PC-3 (cell line): ENCODE measurements around the gene SIAH2. TPM values are rescaled to one million over a fixed set of nuclear protein-coding genes. Genes with fewer than 3 reads are reported as not detected.

Experiments
- ATAC-seq: fragments of 200-7000 bp; cut with Tn5 transposase; 2 replicates; pipeline ENCODE4 v1.9.1; 2020; ENCODE audit warnings: mild to moderate bottlenecking, moderate library complexity
- BruUV-seq: library from RNA; stranded (reverse); fragments of 400-500 nt; replicated peaks from 2 replicates; lab custom pipeline; 2021; lab: Mats Ljungman, UMichigan
- CTCF ChIA-PET: fragments of 300-600 bp; sonication (Branson Sonifier 250); formaldehyde crosslinking; loops from one replicate; lab custom pipeline; 2022; ENCODE audit warnings: antibody characterized with exemption; lab: Charles Lee
- POLR2A ChIA-PET: fragments of 300-600 bp; sonication (Branson Sonifier 250); formaldehyde crosslinking; loops from one replicate; lab custom pipeline; 2022; ENCODE audit warnings: antibody characterized with exemption; ENCODE audit not compliant: unreplicated experiment; lab: Charles Lee
- DNase-seq: peaks from one replicate; pipeline ENCODE4 v3.0.0-alpha.2; 2015
- H2AFZ ChIP-seq: fragments of 300-600 bp; sonication (generic); 2 replicates; pipeline ENCODE4 v1.6.0; 2016; ENCODE audit warnings: antibody characterized with exemption, low read length
- H3F3A ChIP-seq: fragments of 300-600 bp; sonication (generic); one replicate; pipeline ENCODE4 v1.6.0; 2017; ENCODE audit warnings: antibody characterized with exemption, low read length, control low read depth, mild to moderate bottlenecking; ENCODE audit not compliant: unreplicated experiment
- H3K27ac ChIP-seq: fragments of 300-600 bp; sonication (generic); 2 replicates; pipeline ENCODE4 v1.5.1; 2016; ENCODE audit warnings: mild to moderate bottlenecking, low read length
- H3K27me3 ChIP-seq: fragments of 300-600 bp; sonication (generic); 2 replicates; pipeline ENCODE4 v1.6.1; 2016; ENCODE audit warnings: low read length, mixed read lengths
- H3K36me3 ChIP-seq: fragments of 300-600 bp; sonication (generic); 2 replicates; pipeline ENCODE4 v1.6.1; 2016; ENCODE audit warnings: low read depth, mixed run types, low read length, mixed read lengths
- H3K4me1 ChIP-seq: fragments of 300-600 bp; sonication (generic); 2 replicates; pipeline ENCODE4 v1.5.1; 2016; ENCODE audit warnings: low read length; ENCODE audit not compliant: insufficient read depth
- H3K4me2 ChIP-seq: fragments of 300-600 bp; sonication (generic); 2 replicates; pipeline ENCODE4 v1.6.0; 2016; ENCODE audit warnings: low read length
- H3K4me3 ChIP-seq: fragments of 300-600 bp; sonication (generic); 2 replicates; pipeline ENCODE4 v1.5.1; 2016; ENCODE audit warnings: mild to moderate bottlenecking, low read length, mixed read lengths
- H3K79me2 ChIP-seq: fragments of 300-600 bp; sonication (generic); 2 replicates; pipeline ENCODE4 v1.6.1; 2017; ENCODE audit warnings: low read length, mixed read lengths
- H3K9ac ChIP-seq: fragments of 300-600 bp; sonication (generic); 2 replicates; pipeline ENCODE4 v1.6.0; 2016; ENCODE audit warnings: mild to moderate bottlenecking, low read length
- H3K9me2 ChIP-seq: fragments of 300-600 bp; sonication (generic); replicated peaks from 2 replicates; pipeline ENCODE4 v1.6.1; 2016; ENCODE audit warnings: mixed run types, low read length, mixed read lengths
- H3K9me3 ChIP-seq: fragments of 300-600 bp; sonication (generic); 2 replicates; pipeline ENCODE4 v1.6.1; 2016; ENCODE audit warnings: low read length, mixed read lengths
- H4K20me1 ChIP-seq: fragments of 300-600 bp; sonication (generic); 2 replicates; pipeline ENCODE4 v1.6.1; 2016; ENCODE audit warnings: low read length, mixed read lengths
- EZH2 ChIP-seq: fragments of 300-600 bp; sonication (generic); IDR thresholded peaks from one replicate; pipeline ENCODE4 v1.6.1; 2017; ENCODE audit warnings: antibody characterized with exemption, mild to moderate bottlenecking, low read length; ENCODE audit not compliant: unreplicated experiment
- EZH2phosphoT487 ChIP-seq: fragments of 300-600 bp; sonication (generic); IDR thresholded peaks from 2 replicates; pipeline ENCODE4 v1.6.1; 2018; ENCODE audit warnings: mild to moderate bottlenecking, antibody characterized with exemption, low read length, borderline replicate concordance
- intact Hi-C: fragments of 100-400 bp; cut with micrococcal nuclease; formaldehyde crosslinking; loops from 2 replicates; pipeline ENCODE4 v1.9.0; 2023
- total RNA-seq: library from RNA; depleted of rRNA; stranded (reverse); fragments of >200 nt; gene quantifications from 2 replicates; pipeline ENCODE4 v1.2.3, GENCODE V29; 2014
- TF ChIP-seq, protein P1 (sequence below): fragments of 300-600 bp; sonication (generic); conservative IDR thresholded peaks from 2 replicates; pipeline ENCODE4 v1.5.1; 2017; ENCODE audit warnings: antibody characterized with exemption, low read depth, mild to moderate bottlenecking, low read length

SIAH2 gene
- total RNA-seq, 1 experiment from 2014 or later: 37.8 TPM

DNA sequence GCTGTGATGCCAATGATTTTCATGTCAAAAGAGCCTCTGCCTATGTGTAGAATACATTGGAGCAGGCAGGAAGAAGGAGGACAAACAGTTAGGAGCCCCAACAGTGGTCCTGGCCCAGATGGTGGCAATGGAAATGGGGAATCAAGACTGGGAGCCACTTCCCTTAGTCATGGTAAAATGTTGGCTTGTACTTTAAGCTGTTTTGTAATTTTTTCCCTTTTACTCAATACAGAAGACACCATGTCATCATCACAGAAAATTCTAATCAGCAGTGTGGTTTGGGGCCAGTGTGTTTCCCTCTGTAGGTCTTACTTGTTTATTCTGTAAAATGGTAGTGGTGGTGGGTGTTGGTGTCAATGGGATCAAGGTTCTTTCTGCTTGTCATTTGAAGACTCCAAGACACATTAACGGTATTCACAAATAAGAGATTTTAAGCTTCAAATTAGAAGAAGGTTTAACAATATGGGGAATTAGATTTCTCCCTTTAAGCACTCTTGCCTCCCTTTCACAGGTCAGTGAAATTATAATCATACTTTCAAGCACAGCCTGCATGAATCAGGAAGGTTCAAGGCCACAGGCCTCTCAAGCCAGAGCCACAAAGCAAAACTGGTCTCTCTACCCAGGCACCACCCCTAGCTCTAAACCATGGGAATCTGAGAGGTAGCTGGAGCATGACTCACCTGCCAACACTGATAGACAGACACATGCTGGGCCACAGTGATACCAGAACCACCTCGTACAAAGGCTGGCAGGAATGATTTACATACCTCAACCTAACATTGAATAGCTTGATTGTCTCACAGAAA lies 24.9 kb downstream of the SIAH2 start:
- BruUV-seq: no TSS peak
- no peak overlapping the region for H3K27ac ChIP-seq
- H3K4me3 ChIP-seq: no peak overlapping the region
- POLR2A ChIA-PET: no interaction called here
- H3K4me1 ChIP-seq: peaks cover 6% of the 10 kb centered on the region; the same call in 1 of the 2 replicates
- DNase-seq: peak; percentile 60
- no peak overlapping the region for H3K4me2 ChIP-seq
- intact Hi-C loops: no loop called here
- H4K20me1 ChIP-seq: 0 out of 2 replicates have a peak, but pooled peaks cover under 1% of the 10 kb centered on the region
- H3K36me3 ChIP-seq: peaks cover 14% of the 10 kb centered on the region
- TF ChIP-seq, protein P1, sequence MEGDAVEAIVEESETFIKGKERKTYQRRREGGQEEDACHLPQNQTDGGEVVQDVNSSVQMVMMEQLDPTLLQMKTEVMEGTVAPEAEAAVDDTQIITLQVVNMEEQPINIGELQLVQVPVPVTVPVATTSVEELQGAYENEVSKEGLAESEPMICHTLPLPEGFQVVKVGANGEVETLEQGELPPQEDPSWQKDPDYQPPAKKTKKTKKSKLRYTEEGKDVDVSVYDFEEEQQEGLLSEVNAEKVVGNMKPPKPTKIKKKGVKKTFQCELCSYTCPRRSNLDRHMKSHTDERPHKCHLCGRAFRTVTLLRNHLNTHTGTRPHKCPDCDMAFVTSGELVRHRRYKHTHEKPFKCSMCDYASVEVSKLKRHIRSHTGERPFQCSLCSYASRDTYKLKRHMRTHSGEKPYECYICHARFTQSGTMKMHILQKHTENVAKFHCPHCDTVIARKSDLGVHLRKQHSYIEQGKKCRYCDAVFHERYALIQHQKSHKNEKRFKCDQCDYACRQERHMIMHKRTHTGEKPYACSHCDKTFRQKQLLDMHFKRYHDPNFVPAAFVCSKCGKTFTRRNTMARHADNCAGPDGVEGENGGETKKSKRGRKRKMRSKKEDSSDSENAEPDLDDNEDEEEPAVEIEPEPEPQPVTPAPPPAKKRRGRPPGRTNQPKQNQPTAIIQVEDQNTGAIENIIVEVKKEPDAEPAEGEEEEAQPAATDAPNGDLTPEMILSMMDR: no peak
- TF ChIP-seq EZH2: no peak
- H3K9ac ChIP-seq: no peak overlapping the region
- H3K79me2 ChIP-seq: peaks cover 24% of the 10 kb centered on the region
- no peak overlapping the region for H2AFZ ChIP-seq
- CTCF ChIA-PET: interaction anchor here (0.6 kb wide), 1 partner anchor 15 kb away, joined by 6 read pairs; no protein-coding TSS in a partner anchor
- no peaks in the 10 kb centered on the region for H3K9me3 ChIP-seq
- H3F3A ChIP-seq: no peaks in the 10 kb centered on the region
- ATAC-seq: peak; percentile 73
- no peaks in the 10 kb centered on the region for H3K9me2 ChIP-seq
- H3K27me3 ChIP-seq: no peaks in the 10 kb centered on the region

DNA sequence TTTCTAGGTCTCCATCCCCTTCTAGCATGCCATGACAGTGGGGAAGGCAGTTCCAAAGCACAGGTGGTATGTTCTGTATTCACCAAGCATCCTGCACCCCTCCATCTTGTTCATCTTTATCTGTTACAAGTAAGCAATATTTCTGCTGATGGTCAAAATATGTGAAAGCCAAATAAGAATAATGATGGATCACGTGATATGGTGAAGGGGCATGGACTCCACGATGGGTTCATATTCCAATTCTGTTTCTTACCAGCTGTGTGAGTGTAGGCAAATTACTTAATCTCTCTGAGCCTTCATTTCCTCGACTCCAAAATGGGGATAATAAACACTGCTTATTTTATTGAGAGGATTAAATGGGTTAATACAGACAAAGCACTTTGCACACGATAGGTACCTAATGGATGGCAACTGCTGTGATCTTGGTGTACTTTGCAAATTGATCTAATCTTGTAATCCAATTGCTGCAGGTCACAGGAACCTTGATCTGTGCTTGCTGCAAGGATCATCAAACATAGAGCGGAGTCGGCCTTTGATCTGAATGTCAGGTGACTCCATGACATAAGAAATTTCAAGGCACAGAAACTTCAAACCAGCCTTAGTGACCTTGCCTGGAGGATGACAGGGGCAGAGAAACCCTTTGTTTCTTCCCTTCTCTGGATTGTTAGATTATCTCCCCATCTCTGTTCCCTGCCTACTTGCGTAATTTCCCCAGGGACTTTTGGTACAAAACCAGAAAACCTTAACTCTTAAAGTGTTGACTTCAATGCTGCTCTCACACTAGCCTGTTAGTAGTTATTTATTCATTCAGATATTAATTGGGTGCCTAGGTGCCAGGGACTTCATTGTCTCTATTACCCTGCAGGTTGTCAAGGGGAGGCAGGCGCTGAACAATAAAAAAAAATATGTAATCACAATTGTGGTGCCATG lies 25.8 kb downstream of the SIAH2 start:
- CTCF ChIA-PET: no interaction called here
- BruUV-seq: no TSS peak
- no peak overlapping the region for H3K27ac ChIP-seq

More for the DNA sequence above, 25.8 kb downstream of the SIAH2 start:
- intact Hi-C loops: no loop called here
- H3K4me2 ChIP-seq: no peak overlapping the region
- H3K9me2 ChIP-seq: no peaks in the 10 kb centered on the region
- POLR2A ChIA-PET: no interaction called here
- DNase-seq (no peak), ATAC-seq (no peak)
- H3K4me1 ChIP-seq: peaks cover 6% of the 10 kb centered on the region; the same call in 1 of the 2 replicates
- no peak overlapping the region for H3K4me3 ChIP-seq
- H3K9ac ChIP-seq: no peak overlapping the region
- H3K9me3 ChIP-seq: no peaks in the 10 kb centered on the region
- H3K27me3 ChIP-seq: no peaks in the 10 kb centered on the region
- no peaks in the 10 kb centered on the region for H3F3A ChIP-seq
- H2AFZ ChIP-seq: no peak overlapping the region
- TF ChIP-seq EZH2phosphoT487 (no peak), EZH2 (no peak)
- TF ChIP-seq, protein P1: no peak
- peaks cover 14% of the 10 kb centered on the region for H3K36me3 ChIP-seq
- peaks cover 15% of the 10 kb centered on the region for H3K79me2 ChIP-seq
- H4K20me1 ChIP-seq: no peaks in the 10 kb centered on the region
